Astrocyte of the cerebellum (primary cell): ENCODE results near the gene CUL7.
"Not testable (repeated sequence)": the region's sequence is repeated elsewhere in the genome, so short reads cannot be mapped to it uniquely, and the experiment has no call there.

Experiments
- DNase-seq: peaks from one replicate; pipeline ENCODE4 v3.0.0-alpha.2; 2011; ENCODE audit warnings: low read depth
- H3K4me3 ChIP-seq: 2 replicates; pipeline ENCODE4 v1.5.1; 2011; ENCODE audit warnings: mild to moderate bottlenecking, low read depth, low read length, moderate library complexity
- in situ Hi-C: cut with HindIII; loops from 2 replicates; pipeline ENCODE4 v1.10.0; 2017; ENCODE audit warnings: low sequenced_read_pairs
- TF ChIP-seq, protein P1 (sequence below): IDR thresholded peaks from 2 replicates; pipeline ENCODE4 v1.5.1; 2012; ENCODE audit warnings: low read length, low read depth, moderate library complexity, mild to moderate bottlenecking; ENCODE audit errors: missing control alignments

The CUL7 gene

DNA sequence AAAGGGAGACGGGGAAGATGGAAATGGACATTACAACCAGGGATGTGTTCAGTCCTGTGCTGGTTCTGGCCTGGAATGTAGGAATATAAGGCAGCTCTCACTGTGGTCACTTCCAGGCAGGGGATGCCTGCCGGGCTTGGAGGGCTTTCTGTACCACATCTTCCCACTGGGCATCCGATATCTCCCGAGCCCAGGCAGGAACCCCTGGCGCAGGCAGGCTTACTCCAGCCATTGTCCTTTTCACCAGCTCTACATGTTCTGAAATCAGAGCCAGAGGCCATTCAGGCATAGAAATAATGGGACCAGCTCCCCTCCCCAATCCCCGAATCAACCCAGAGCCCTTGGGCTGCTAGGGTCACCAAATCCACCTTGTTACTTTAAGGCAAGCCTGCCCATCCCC, 41.3 kb downstream of the CUL7 start:
- no peak overlapping the region for H3K4me3 ChIP-seq
- TF ChIP-seq, protein P1, sequence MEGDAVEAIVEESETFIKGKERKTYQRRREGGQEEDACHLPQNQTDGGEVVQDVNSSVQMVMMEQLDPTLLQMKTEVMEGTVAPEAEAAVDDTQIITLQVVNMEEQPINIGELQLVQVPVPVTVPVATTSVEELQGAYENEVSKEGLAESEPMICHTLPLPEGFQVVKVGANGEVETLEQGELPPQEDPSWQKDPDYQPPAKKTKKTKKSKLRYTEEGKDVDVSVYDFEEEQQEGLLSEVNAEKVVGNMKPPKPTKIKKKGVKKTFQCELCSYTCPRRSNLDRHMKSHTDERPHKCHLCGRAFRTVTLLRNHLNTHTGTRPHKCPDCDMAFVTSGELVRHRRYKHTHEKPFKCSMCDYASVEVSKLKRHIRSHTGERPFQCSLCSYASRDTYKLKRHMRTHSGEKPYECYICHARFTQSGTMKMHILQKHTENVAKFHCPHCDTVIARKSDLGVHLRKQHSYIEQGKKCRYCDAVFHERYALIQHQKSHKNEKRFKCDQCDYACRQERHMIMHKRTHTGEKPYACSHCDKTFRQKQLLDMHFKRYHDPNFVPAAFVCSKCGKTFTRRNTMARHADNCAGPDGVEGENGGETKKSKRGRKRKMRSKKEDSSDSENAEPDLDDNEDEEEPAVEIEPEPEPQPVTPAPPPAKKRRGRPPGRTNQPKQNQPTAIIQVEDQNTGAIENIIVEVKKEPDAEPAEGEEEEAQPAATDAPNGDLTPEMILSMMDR, result no peak
- no peak for DNase-seq
- in situ Hi-C loops, result no loop called here

DNA sequence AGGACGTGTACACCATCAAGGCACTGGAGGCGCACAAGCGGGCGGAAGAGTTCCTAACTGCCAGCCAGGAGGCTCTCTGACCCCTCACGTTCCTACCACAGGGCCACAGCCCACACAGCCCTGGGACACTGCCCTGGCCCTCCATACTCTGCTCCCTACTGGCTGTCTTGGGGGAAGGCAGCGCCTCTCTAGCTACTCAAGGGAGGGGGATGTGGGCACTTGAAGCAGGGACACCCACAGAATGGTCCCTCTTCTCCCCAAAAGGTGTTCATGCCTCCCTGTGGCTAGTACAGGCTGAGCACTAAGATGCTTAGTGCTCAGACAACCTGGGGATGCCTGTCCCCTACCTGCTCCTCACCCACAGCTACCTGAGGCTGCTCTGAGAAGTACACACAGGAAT, 42.4 kb downstream of the CUL7 start:
- TF ChIP-seq, protein P1, result no peak
- in situ Hi-C loops, result no loop called here
- DNase-seq, result no peak
- no peak overlapping the region for H3K4me3 ChIP-seq

DNA sequence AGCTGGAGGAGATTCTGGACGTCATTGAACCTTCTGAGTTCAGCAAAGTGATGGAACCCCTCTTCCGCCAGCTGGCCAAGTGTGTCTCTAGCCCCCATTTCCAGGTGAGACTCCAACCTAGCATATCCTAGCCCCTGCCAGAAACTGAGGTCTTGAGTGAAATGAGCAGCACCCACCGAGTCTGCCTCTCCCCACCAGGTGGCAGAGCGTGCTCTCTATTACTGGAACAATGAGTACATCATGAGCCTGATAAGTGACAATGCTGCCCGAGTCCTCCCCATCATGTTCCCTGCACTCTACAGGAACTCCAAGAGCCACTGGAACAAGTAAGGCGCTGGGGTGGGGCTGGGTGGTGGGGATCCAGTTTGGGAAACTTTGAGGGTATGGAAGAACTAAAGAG, 44.5 kb downstream of the CUL7 start:
- TF ChIP-seq, protein P1, result peak; percentile 44
- DNase-seq, result no peak
- in situ Hi-C loops, result no loop called here
- no peak overlapping the region for H3K4me3 ChIP-seq

DNA sequence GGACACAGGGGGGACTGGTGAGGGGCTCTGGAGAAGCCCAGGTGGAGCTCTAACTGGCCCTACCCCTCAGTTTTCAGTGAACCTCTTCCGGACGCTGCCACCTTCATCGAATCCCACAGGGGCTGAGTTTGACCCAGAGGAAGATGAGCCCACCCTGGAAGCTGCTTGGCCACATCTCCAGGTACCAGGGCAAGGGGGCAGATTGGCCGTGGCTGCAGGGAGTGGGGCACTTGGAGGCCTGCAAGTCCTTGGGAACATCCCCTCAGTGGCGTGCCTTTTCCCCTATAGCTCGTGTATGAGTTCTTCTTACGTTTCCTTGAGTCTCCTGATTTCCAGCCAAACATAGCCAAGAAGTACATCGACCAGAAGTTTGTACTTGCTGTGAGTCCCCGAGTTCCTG, 46.5 kb downstream of the CUL7 start:
- no peak overlapping the region for H3K4me3 ChIP-seq
- in situ Hi-C loops, result no loop called here
- TF ChIP-seq, protein P1, result no peak
- DNase-seq, result no peak

DNA sequence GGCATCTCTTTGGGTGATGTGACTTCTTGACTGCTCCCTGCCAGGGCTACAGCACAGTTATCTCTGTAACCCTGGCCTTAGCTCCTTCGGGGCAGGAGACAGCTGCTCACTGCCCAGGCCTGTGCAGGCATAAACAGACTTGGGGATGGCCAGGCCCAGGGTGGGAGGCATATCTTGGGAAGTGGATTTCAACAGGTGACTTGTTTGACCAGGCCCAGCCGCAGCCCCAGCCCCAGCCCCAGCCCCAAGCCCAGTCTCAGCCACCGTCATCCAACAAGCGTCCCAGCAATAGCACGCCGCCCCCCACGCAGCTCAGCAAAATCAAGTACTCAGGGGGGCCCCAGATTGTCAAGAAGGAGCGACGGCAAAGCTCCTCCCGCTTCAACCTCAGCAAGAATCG, 47.4 kb downstream of the CUL7 start:
- H3K4me3 ChIP-seq, result no peak overlapping the region
- TF ChIP-seq, protein P1, result no peak
- DNase-seq, result no peak
- in situ Hi-C loops, result no loop called here

DNA sequence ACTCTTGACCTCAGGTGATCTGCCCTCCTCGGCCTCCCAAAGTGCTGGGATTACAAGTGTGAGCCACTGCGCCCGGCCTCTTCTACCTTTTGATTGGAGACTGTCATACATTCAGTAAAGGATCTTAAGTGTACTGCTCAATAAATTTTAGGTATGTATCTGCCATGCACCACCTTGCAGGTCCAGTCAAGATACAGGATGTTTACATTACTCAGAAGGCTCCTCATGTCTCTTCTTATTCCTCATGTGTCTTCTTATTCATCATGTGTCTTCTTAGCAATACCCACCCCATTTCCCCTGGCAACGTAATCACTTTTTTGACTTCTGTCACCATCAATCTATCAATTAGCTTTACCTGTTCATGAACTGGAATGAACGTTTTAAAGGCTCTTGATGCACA, 47.8 kb downstream of the CUL7 start:
- no peak for DNase-seq
- H3K4me3 ChIP-seq, result no peak overlapping the region
- TF ChIP-seq, protein P1, result no peak
- in situ Hi-C loops, result no loop called here

DNA sequence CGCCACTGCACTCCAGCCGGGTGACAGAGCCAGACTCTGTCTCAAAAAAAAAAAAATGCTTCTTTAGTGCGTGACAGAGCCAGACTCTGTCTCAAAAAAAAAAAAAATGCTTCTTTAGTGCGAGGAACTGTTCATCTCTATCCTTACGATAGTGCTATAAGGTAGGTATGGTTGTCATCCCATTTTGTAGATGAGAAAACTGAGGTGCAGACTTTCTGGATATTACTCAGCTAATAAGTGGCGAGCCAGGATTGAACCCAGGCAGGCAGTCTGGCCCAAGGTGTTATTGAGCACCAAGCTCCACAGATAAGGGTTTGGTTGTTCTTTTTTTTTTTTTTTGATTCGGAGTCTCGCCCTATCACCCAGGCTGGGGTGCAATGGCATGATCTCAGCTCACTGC, 51.8 kb downstream of the CUL7 start:
- no peak overlapping the region for H3K4me3 ChIP-seq
- in situ Hi-C loops, result no loop called here
- no peak for DNase-seq
- TF ChIP-seq, protein P1, result no peak

DNA sequence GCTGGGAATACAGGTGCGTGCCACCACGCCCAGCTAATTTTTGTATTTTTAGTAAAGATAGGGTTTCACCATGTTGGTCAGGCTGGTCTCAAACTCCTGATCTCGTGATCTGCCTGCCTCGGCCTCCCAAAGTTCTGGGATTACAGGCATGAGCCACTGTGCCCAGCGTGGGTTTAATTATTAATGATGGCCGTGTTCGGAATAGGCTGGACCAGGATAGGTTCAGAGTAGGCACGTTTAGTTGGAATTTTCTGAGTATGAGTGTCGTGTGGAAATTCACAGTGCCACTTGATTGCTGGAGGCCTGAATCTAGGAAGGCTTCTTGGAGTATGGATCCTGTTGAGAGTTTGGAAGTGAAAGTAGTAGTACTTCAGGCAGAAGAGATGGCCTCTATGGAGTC, 55.4 kb downstream of the CUL7 start:
- DNase-seq, H3K4me3 ChIP-seq, in situ Hi-C loops: not testable (repeated sequence)
